ENCODE measurements around the gene UNC93B1.
"Not testable (repeated sequence)": the region's sequence is repeated elsewhere in the genome, so short reads cannot be mapped to it uniquely, and the experiment has no call there.

The UNC93B1 gene

DNA sequence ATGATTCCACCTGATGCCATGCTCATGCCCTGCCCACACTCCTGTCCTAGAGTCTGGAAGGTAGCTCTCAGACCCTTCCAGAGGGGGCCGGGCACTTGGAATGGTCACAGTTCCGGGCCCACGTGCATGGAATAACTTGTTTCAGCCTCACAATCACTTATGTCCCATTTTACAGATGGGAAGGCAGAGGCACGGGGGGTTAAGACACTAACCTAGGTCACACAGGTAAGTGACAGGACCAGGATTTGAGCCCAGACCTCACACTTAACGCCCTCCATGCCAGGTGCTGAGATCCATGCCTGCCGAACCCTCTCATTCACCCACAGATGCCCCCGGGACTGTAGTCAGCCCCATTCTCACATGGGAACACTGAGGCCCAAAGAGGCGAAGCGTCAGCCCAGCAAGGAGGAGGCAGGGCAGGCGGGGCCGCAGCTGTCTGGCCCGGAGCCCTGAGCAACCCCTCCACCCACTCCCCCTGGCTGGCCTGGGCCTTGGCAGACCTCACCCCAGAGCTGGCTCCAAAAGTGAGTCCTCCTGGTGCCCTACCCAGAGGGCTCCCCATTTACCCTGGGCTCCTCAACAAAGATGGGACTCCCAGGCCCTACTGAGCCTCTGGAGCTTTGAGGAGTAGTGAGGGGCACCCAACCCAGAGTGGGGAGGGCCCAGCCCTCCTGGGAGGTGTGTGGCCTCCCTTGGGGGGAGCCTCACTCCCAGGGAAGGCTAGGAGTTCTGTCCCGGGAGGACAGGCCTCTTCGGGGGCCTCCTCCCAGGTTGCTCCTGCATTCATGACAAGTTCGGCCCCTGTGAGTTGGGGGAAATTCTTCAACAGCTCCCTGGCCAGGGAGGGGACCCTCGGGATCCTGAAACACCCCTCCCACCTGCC, 3.8 kb upstream of the UNC93B1 start:
- no peak for DNase-seq

GRCh38 chr11:68006606-68007166, 2.8 kb upstream of the UNC93B1 start:
- DNase-seq: no peak

GRCh38 chr11:68004551-68005335, 846 bp upstream of the UNC93B1 start:
- DNase-seq: no peak

DNA sequence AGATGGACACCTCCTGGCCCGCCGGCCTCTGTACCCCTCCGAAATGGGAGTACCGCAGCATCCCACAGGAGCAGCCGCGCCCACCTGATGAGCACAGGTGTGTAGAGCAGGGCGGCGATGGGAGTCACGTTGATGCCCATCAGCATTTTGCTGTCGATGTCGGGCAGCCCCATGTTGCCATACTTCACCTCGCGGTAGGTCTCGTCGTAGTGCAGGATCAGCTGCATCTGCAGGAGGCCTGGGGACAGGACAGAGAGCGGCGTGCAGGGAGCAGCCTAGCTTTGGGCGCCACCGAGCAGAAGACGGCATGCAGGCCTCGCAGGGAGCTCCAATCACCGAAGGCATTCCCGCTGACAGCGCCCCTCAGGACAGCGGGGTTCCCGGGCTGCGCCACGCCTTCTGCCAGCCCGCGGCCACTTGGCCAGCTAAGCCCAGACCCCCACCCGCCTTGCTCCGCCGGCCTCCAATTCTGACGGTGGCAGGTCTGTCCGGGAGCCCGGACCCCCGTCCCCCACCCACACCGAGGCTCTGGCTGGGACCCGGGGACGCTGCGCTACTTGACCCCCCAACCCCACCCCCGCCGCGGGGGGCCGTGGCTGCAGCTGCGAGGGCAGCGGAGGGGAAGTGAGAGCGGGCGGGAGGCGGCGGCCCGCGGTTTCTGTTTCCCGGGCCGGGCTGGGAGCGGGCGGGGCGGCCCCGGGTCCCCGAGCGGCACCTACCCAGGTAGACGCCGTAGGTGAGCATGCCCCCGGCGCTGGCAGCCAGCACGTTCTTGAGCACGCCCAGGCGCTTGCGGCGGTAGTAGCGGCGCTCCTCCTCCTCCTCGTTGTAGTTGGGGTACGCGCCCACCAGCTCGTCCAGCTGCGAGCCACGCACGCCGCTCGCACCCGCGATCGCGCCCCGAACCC, 705 bp downstream of the UNC93B1 start:
- no peak for DNase-seq

- DNase-seq: no peak
Measured at GRCh38 chr11:68002575-68002937, 1.3 kb downstream of the UNC93B1 start.

DNA sequence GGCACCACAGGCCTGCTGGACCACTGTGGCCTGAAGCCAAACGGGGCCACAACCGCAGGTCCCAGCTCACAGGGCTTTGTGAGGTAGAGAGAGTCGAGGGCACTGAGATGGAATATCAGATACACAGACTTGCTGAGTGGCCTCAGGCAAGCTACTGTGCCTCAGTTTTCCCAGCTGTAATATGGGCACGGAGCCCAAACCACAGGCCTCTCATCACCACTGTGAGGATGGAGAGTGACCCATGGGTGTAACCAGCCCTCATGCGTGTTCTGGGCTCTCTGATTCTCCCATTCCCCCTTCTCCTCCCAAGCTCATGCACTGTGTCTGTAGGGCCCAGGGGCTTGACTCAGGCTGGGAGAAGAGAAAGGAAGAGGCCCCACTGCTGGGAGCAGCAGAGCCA, 4.2 kb downstream of the UNC93B1 start:
- no peak for DNase-seq

DNA sequence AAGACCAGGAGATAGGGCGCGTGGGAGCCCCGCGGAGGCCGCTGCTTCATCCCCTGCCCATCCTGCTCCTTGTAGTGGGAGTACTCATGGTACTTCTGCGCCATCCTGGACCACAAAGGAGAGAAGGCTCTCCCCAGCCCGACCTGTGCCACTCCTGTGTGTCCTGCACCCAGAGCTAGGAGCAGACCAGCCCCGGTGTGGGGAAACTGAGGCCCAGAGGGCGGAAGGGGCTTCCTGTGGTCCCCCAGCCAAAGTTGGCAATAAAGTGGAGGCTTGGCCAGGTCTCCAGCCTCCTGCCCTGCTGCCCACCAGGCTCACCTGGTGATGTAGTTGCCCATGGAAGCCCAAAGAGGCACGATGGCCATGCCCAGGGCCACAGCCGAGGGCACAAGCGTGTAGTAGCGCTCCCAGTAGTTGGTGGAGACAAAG, 4.7 kb downstream of the UNC93B1 start:
- no peak for DNase-seq

DNA sequence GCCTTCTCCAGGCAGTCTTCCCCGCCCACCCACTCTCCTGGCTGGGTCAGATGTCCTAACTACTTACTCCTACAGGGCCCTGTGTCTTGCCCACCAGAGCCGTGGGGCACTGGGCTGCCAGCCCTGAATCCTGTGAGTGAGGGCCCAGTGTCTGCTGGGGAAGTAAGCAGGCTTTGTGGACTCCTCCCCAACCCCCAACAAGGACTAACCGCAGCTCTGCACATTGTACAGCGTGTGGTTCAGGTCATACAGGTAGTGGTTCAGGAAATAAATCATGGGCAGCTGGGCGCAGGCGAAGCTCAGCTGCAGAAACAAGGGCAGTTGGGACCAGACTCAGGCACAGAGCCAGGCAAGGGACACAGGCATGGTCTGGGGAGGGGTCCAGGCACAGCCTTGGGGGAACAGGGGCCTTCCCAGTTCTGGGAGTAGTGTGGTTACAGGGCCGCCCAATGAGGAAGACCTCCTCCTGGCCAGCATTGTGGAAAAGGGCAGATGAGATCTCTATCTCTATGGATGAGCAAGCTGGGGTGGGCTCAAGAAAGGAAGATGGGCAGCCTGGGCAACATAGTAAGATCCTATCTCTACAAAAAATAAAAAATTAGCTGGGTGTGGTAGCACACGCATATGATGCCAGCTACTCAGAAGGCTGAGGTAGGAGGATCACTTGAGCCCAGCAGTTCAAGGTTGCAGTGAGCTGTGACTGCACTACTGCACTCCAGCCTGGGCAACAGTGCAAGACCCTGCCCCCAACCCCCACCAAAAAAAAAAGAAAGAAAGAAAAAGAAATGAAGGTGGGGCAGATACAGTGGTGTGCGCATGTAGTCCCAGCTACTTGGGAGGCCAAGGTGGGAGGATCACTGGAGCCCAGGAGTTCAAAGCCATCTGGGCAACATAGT, 5.5 kb downstream of the UNC93B1 start:
- DNase-seq: no peak

DNA sequence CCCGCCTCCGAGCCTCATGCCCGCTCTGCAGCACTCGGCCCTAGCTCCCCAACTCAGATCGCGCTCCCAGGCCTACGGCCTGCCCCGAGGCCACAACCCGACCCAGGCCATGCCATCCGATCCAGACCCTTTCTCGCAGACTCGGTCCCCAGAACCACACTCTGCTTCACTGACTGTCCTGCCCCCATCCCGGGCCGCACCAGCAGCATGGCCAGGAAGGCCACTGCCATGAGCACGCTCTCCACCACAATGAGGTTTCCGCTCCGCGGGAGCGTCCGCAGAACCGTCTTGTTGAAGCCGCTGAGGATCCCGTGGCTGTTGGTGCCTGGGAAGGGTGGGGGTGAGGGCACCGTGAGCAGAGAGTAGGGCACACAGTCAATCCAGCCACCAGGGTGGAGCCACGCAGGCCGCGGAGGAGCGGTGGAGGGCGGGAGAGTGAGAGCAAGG, 6.4 kb downstream of the UNC93B1 start:
- no peak for DNase-seq

DNA sequence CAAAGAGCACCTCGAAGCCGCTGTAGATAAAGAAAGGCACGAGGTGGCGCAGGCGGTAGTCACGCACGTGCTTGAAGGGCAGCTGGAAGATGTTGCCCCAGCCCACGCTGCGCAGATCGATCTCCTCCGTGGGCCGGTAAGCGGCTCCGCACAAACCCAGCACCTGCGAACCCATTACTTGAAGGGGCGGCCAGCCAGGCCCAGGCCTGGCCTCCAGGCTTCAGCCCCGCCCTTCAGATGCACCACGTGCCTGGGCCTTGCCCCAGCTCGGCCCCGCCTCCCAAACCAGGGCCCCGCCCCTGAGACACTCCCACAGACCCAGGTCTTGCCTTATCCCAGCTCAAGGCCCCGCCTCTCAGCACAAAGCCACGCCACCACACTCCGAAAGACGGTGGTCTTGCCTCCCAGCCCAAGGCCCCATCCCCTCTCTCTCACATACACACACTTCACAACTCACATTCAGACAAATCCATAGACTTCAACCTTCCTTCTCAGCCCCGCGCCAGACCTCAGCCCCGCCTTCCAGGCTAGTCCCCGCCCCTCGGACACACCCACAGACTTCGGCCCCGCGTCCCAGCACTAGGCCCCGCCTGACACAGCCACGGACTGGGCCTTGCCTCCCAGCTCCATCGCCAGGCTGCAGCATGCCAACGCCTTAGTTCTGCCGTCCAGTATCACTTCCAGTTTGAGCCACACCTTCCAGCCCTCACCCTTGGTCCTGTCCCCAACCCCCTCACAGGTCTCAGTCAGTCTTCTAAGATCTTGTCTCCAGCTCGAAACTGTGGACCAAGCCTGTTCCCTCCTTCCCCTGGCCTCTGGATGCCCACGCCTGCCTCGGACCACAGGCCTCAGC, 7.0 kb downstream of the UNC93B1 start:
- peak; percentile 35 for DNase-seq

DNA sequence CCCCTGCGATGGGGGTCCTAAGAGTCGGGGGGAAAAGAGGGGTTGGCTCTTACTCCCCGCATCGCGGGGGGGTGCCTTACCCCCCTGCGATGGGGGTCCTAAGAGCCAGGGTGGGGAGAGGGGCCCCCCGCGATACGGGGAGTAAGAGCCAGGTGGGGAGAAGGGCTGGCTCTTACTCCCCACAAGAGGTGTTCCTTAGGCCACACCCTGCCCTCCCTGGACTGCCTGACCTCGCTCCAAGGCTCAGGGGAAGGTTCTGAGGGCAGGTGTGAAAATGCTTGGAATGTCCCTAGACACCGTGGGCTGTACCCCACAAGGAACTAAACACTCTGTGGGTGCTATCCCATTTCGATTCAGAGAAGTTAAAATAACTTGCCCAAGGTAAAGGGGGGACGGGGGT, 7.8 kb downstream of the UNC93B1 start:
- no peak for DNase-seq

GRCh38 chr11:67995579-67995978, 8.3 kb downstream of the UNC93B1 start:
- not testable (repeated sequence) for DNase-seq

DNA sequence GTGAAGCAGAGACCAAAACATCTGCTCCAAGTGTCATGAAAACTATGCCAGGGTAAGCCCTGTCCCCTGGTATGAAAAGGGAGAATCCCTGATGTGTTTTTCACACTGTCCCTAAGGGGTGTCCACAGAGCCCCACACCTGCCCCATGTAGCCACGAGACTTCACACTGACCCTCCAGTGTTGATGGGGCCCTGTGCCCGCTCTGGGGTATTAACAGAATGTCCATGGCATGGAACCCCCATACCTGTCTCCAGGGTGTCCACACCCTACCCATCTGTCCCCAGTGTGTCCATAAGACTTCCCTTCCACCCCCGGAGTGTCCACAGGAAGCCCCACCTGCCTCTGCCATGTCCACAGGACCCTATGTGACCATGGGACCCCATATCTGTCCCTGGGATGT, 8.8 kb downstream of the UNC93B1 start:
- not testable (repeated sequence) for DNase-seq

DNA sequence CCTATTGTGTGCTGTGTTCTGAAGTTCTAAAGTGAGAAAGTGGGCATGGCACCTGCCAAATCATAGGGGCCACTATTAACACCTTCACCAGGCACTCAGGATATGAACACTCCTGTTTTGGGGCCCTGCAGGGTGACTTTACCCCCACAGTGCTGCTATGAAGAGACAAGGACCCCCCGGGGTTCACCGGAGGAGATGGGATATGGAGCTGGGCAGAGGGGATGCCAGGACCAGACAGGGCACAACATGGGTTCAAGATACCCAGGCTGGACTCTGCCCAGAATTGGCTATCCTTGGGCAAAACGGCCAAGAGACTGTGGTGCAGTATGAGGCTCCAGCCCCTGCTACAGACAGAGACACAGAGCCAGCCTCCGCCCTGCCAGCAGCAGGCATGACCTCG, 9.5 kb downstream of the UNC93B1 start:
- not testable (repeated sequence) for DNase-seq

DNA sequence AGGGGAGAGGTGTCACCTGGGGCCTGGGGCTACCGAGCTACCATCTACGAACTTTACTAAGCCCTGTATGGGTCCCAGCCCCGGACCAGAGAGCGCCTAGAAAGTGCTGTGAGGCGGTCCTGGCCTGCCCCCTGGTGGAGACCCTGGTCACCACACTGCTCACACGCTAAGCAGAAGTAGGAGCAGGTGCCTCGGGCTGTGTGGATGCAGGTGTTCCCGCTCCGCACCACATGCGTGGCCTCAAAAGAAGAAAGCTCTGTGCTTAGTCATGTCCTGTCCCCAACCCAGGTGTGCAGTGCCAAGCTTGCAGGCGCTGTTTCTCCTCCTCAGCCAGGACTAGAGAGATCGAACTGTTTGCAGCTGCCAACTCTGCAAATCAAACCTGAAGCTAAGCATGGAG, 10.1 kb downstream of the UNC93B1 start:
- DNase-seq: not testable (repeated sequence)

DNA sequence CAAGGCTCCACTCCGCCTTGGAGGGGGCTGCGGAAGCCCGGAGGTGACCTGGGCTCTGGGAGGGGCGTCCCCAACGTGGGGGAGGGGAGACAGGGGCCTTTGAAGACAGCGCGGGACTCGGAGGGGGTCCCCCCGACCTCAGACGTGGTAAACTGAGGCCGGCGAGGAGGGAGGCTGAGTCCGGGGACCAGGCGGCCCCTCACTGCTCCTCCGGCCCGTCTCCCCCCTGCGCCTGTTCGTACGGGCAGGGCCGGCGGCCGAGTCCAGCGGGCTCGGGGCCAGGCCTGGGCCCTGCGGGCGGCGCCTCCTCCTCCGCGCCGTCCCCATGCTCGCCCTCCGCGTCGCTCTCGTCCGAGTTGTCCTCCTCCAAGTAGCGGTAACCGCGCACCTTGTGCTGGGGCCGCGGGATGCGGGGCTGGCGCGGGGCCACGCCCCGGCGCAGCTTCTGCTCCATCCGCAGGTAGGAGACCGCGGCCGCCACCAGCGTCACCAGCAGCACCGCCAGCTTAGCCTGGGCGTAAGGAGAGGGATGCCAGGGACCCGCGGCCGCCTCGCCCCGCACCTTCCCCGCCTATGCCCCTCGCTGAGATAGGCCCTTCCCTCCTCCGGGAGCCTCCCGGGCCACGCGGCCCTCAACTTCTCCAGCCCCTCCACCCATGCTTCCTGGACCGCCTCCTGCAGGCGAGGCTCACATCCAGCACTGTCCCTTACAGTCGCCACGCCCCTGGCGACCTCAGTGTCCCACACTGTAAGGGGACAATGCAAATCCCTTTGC, 12.4 kb downstream of the UNC93B1 start:
- not testable (repeated sequence) for DNase-seq

DNA sequence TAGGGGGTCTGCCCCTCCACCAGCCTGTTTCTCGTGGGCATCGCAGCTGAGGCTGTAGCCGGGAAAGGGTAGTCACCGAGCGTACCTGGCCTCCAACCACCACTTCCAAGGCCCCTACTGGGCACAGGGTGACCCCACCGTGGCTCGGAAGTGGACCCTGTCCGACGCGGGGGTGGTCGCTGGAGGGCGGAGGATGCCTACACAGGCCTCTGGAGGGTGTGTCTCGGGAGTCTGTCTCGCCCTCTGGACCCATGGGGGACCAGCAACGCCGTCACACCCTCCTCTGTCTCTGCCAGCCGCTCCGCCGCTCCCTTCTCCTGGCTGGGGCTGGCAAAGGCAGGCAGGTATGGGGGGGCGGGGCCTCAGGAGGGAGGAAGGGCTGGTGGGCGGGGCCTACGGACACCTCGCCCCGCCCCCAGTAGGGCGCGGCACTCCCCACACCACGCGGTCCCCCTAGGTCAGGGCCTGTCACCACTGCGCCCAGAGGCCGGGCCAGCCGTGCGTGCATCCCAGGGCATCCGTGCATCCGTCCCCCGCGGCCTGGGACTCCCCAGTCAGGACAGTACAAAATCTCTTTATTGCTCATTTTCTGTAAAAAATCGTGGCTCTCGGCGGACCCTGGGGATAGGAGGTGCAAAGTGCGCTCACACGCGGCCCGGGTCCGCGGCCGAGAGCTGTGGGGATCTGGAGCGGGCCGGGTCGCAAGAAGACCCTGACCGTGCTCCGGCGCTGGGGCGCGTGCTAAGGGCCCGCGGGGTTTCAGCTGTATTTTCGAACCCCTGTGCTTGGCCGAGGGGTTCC, 13.2 kb downstream of the UNC93B1 start:
- DNase-seq: not testable (repeated sequence)

DNA sequence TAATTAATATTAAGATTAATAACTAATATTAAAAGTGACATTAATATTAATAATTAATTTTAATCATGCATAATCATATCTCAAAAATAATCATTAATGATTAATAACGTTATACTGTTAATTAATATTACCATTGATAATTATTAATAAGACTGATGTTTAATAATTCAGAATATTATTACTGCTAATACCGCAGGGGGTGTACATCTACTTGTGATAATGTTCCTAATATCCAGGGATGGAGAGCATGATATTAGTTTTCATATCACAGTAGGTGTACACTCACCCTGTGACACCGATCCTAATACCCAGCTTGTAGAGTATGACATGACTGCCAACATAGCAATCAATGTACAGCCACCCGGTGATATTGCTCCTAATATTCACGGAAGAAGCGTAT, 18.6 kb downstream of the UNC93B1 start:
- not testable (repeated sequence) for DNase-seq

DNA sequence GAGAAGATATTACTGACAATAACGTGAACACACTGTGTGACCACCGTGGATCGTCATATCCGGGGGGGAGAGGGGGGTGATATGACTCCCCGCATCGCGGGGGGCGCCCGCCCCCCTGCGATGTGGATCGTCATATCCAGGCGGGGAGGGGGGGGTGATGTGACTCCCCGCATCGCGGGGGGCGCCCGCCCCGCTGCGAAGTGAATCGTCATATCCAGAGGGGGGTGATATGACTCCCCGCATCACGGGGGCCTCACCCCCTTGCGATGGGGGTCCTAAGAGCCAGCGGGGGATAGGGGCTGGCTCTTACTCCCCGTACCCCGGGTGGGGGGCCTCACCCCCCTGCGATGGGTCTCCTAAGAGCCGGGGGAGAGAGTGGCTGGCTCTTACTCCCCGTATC, 19.9 kb downstream of the UNC93B1 start:
- DNase-seq: no peak
